Spleen (tissue), 7 donors: Measurements from ENCODE around the gene FERMT1.

Experiments
- CTCF ChIP-seq, 11 experiments: fragments of 200-600 bp in 7 of 11; fragments of 450-650 bp in 4 of 11; sonication (generic) in 4 of 11; IDR thresholded peaks in 8 of 11; conservative IDR thresholded peaks in 3 of 11; 1 replicate in 7 of 11; 2 replicates in 4 of 11; pipeline versions ENCODE4 v1.4.0 to v1.8.0; 2016 to 2021; ENCODE audit warnings: antibody characterized with exemption in 11 of 11, inconsistent platforms in 4 of 11, mild to moderate bottlenecking in 1 of 11
- POLR2A ChIP-seq, 3 donors: fragments of 450-650 bp; IDR thresholded peaks; one replicate each; pipeline ENCODE4 v1.5.1; 2017; ENCODE audit warnings: antibody characterized with exemption in 3 of 3, mild to moderate bottlenecking in 1 of 3
- donor health status: DM: no; HTN: no; CAD: no; lungs with moderate emphysema.
- donor health status: DM: no; HTN: no; CAD: no.
- donor health status: DM: no; HTN: no; CAD: no.

DNA sequence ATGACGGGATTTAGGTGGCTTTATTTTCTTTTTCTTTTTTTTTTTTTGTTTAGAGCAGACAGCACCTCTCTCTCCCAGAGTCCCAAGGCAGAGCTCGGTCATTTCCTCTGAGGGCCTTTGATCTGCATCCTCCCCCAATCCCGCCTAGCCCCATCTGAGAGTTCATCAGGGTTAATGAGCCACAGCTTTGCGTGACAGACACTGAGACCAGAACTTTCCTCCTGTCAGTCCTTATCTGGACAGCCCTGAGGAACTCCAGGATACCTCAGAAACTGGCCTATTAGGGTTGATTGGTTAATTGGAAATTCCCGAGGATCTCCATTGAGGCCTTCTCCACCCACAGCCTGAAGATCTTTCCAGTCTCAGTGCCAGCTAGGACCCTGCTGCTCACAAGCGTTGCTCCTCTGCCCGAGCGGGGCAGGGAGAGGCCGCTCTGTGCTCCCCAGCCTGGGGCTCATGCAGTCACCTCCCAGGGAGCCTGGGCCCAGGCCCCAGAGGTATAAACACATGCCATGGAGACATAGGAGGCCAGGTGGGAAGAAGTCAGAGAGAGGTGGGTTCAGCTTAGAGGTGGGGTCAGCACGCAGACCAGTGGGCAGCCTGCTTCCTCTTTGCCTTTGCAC is 67.6 kb downstream of the FERMT1 start:
- TF ChIP-seq POLR2A (IDR thresholded peaks at IDR 0.05): no peak
- no peak for TF ChIP-seq CTCF (IDR thresholded peaks at IDR 0.05 in 8 of 11, conservative IDR thresholded peaks at IDR 0.05 in 3 of 11)
